DLD1 (cell line): Measurements from ENCODE around the gene MPHOSPH9.

Source experiments
- in situ Hi-C: cut with HindIII; loops from 2 replicates; pipeline ENCODE4 v1.10.0; 2017; ENCODE audit warnings: low sequenced_read_pairs

MPHOSPH9 gene, protein sequence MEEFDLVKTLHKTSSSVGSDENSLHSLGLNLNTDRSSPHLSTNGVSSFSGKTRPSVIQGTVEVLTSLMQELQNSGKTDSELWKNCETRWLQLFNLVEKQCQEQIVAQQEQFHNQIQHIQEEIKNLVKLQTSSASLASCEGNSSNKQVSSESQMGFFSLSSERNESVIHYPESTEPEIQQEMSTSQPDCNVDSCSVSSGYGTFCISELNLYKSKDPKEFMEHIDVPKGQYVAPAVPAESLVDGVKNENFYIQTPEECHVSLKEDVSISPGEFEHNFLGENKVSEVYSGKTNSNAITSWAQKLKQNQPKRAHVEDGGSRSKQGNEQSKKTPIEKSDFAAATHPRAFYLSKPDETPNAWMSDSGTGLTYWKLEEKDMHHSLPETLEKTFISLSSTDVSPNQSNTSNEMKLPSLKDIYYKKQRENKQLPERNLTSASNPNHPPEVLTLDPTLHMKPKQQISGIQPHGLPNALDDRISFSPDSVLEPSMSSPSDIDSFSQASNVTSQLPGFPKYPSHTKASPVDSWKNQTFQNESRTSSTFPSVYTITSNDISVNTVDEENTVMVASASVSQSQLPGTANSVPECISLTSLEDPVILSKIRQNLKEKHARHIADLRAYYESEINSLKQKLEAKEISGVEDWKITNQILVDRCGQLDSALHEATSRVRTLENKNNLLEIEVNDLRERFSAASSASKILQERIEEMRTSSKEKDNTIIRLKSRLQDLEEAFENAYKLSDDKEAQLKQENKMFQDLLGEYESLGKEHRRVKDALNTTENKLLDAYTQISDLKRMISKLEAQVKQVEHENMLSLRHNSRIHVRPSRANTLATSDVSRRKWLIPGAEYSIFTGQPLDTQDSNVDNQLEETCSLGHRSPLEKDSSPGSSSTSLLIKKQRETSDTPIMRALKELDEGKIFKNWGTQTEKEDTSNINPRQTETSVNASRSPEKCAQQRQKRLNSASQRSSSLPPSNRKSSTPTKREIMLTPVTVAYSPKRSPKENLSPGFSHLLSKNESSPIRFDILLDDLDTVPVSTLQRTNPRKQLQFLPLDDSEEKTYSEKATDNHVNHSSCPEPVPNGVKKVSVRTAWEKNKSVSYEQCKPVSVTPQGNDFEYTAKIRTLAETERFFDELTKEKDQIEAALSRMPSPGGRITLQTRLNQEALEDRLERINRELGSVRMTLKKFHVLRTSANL

DNA sequence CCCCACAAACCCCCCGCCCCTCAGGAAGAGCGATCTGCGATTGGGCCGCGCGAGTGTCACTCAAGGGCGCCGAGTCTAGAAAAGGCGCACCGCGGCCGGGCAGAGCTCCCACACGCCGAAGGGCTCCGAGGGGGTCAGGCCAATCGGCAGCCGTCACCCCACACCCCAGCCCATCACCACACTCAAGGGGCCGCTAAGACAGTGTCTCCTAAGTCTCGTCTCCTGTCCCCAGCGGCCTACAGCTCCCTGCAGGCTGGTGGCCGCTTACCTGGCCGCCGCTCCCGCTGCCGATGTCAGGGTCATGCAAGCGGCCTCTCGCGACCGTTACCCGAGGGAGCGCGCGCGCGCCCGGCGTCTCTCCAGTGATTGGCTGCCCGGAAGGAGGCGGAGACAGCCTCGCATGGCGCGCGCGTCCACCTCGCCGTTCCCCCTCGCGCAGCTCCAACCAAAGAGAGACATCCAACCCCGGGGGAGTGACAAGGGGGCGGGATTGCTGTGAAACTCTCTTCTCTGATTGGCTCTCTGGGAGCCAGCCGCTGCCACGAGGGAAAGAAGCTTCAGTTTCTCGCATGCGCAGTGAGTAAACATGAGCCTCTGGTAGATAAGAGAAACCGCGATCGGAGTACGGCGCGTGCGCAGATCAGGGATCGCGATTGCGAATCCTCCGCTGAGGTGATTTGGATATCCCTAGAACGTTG lies at the start of gene MPHOSPH9, which contains the start of gene MTRFR:
MPHOSPH9 (minus strand) TSS at position 335 of the 698 bp plus-strand sequence. CDS start 2,777 bp downstream, outside the sequence.
MTRFR (plus strand) TSS at position 630 of the 698 bp plus-strand sequence. CDS start 20,239 bp downstream, outside the sequence.
- in situ Hi-C loops, result no loop called here

DNA sequence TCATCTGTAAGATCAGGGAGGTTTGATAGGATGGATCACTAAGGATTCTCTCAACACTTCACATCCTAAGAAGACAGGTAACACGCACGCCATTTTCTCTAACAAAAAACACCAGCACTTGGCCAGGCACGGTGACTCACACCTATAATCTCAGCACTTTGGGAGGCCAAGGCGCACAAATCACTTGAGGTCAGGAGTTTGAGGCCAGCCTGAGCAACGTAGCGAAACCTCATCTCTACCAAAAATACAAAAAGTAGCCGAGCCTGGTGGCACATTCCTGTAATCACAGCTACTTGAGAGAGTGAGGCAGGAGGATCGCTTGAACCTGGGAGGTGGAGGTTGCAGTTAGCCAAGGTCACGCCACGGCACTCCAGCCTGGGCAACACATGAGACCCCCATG lies 49.2 kb upstream of the MPHOSPH9 start:
- in situ Hi-C loops, result no loop called here

DNA sequence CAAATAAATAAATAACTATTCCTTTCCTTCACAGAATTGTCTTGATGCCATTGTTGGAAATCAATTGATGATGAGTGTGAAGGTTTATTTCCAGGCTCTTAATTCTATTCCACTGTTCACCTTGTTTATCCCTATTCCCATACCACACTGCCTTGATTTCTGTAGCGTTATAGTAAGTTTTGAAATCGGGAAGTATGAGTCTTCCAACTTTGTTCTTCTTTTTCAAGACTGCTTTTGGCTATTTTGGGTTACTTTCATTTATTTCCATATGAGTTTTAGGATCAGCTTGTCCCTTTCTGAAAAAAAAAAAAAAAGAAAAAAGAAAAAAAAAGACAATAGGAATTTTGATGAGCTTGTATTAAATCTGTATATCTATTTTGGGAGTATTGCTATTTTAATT lies 48.0 kb upstream of the MPHOSPH9 start:
- in situ Hi-C loops, result no loop called here

DNA sequence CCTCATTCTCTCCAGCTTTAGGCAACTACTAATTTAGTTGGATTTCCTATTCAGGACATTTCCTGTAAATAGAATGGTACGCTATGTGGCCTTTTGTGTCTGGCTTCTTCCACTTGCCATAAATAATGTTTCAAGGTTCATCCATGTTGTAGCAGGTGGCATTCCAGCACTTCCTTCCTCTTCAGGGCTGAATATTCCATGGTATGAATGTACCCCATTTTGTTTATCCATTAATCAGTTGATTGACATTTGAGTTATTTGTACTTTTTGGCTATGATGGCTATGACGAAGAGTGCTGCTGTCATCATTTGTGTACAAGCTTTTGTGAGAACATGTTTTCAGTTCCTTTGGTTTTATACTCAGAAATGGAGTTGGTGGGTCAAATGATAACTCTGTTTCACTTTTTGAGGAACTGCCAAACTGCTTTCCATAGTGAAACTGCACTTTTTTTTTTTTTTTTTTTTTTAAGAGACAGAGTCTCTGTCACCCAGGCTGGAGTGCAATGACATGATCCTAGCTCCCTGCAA lies 45.2 kb upstream of the MPHOSPH9 start:
- in situ Hi-C loops, result no loop called here

DNA sequence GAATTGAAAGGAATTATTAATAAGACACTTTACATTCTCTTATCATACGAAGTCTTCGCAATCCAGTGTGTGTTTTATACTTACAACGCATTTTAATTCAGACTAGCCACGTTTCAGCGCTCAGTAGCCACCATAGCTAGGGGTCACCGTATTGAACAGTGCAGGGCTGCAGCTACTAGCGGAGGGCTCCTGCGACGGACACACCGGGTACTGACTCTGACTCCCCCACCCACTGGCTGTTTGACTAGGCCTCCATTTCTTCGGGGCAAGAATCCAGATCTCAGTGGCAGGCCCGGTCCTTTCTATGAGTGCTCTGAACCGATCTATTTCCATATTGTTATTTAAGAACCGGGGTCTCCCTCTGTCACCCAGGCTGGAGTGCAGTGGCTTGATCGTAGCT lies 40.2 kb upstream of the MPHOSPH9 start:
- in situ Hi-C loops, result no loop called here

DNA sequence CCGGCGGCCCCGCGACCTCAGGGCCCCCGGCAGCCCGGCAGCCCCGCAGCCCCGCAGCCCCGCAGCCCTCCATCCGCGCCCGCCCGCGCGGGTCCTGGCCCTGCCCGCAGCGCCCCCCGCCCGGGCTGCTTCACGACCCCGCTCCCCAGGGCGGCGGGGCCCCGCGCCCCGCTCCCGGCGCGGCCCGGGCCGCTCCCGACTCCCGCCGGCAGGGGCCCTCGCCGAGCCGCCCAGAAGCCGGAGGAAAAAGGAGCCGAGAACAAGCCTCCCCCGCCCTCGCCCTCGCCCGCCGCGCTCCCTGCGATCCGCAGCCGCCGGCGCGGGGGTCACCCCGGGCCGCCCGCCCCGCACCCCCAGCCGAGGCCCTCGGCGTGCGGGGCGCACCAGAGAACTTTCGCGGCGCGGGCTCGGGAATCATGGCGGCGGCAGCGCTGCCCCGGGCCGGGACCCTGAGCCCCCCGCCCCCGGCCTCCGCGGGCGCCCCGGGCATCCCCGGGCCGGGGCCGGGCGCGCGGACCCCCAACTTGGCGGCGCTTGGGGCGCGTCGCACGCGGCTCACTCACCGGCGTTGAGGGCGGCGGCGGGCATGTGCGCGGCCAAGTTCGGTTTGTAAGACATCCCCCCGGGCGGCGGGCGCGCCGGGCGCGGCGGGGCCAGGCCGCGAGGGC lies 38.2 kb upstream of the MPHOSPH9 start:
- in situ Hi-C loops, result no loop called here

DNA sequence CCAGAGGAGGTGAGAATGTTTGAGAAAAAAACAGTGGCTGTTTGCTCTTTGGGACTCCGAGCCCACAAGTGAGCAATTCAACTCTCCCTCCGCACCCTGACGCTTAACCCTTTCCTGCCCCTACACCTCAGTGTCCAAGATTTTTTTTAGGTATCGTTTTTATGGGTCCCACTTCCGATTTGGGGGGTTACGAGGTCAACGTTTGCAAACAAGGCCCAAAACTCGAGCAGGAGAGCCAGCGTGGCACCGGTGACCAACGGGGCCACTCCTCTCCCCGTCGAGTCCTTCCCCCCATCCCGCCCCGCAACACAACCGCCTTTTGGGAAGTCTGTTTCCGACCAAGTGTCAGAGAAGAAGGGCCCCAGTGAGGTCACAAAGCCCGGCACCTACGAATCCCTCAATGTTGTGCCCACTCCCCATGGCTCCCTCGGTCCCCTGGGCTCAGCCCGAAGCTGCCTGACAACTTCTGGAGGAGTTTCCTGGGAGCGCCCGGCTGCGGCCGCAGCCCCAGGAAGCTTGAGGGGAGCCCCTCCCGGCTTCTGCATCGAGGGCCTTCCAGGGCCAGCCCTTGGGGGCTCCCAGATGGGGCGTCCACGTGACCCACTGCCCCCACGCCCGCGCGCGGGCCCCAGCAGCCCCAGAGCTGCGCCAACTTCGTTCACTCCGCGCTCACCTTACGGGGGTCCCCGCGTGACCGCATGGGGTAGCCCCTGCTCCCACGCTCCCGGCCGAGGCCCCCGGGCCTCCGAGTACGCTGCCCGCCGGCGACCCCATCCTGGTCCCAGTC lies 37.5 kb upstream of the MPHOSPH9 start:
- in situ Hi-C loops, result no loop called here

DNA sequence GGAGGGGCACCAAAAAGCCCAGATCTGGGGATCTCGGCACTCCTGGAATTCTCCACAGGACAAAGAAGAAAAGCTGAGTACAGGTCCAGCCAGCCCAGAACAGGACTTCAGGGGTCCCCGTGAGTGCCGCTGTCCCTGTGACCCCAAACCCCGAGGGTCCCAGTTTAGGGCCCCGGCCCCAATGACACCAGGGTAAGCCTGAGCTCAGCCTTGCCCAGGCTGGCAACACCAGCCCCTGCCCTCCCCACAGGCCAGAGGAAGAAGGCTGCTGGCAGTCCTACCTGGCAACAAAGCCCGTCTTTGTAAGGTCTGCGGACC lies 36.9 kb upstream of the MPHOSPH9 start:
- in situ Hi-C loops, result no loop called here

DNA sequence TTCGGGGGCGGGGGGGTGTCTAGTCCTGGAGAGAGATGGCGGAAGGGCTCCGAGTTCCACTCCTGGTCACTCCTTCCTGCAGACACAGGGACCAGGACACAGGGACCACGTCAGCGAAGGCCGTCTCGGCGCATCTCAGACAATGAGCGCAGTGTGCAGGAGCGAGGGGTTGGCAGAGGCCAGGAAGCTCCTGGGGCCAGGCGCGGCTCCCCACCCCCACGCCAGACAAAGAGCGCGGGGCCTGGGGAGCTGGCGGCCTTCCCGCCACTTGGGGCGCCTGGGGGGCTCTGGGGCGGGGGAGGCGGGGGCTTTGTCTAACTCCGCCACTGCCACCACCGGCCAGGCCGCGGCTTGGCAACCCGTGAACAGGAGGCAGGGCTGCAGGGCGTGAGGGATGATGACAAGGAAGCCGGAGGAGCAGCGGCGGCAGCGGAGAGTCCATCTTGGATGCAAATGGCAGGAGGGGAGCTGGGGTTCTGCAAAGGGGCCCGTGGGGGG lies 36.5 kb upstream of the MPHOSPH9 start:
- in situ Hi-C loops, result no loop called here

DNA sequence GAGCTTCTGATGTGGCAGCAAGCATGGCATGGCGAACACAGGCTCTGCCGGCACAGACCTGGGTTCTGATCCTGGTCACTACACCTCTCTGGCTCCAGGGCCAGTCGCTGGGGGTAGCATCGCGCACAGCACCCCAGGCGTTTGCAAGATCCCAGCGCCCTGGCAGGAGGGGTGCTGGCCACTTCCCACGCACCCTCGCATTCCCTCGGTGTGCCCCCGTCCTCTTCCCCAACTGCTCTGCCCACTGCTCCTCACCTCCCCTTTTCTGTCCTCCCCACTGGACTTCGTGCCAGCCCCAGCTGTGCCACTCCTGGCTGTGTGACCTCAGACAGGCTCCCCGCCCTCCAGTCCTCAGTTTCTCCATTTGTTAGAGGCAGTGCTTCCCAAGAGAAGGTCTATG lies 35.9 kb upstream of the MPHOSPH9 start:
- in situ Hi-C loops, result no loop called here

DNA sequence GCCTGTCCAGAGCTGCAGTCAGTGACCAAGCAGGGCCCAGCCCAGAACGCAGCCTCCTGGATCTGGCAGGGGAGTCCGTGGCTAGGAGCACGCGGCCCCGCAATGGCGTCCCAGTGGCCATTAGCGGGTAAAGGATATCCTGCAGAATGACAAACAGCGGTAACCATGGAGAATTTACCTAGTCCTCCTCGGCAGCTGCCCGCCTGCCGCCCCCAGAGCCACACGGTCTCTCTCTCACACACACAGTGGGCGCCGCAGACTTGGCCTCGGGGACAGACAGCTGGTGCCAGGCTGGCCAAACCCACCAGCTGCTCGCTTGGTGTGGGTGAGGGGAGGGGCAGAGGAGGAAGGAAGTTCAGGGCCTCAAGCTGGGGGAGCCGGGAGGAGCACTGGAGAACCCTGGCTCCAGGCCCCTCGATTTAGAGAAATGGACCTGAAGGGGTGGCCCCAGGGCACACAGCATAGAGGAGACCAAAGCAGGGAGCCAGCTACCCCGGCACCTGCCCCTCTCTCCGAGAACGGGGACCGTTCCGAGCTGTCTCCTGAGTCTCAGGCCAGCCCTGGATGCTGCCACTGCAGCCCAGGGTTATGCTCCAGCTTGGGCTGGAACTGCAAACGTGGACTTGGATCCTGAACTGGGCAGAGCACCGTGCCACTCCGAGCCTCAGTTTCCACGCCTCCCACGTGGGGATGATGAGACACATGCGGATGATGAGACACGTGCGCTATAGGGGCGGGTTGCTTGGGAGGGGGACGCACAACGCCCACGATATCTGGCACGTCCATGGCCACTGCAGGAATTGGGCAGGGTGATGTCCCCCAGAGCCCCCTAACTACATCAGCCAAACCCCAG lies 35.3 kb upstream of the MPHOSPH9 start:
- in situ Hi-C loops, result no loop called here

DNA sequence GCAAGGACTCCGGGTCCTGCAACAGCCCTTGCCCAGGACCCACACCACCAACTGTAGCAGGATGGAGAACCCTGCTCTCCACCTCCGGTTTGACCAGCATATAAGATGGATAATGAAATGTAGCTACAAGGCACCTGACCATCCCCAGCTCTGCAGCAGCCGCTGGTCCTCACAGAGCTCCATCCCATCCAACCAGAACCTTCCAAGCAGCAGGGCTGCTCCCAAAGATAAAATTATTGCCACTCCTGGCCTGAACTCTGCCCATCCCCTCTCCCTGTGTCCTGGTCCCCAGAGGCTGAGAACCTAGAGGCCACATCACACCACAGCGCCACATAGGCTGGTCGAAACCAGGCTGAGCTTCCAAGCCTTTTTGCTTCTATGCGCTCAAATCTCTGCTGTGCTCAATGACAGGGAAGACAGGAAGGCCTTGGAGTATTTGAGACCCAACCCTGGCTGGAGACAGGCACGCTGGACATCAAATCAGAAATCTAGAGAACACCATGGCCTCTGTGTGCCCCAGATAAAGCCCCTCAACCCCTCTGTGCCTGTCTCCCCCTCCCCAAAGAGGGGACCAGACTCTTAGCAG lies 34.5 kb upstream of the MPHOSPH9 start:
- in situ Hi-C loops, result no loop called here

DNA sequence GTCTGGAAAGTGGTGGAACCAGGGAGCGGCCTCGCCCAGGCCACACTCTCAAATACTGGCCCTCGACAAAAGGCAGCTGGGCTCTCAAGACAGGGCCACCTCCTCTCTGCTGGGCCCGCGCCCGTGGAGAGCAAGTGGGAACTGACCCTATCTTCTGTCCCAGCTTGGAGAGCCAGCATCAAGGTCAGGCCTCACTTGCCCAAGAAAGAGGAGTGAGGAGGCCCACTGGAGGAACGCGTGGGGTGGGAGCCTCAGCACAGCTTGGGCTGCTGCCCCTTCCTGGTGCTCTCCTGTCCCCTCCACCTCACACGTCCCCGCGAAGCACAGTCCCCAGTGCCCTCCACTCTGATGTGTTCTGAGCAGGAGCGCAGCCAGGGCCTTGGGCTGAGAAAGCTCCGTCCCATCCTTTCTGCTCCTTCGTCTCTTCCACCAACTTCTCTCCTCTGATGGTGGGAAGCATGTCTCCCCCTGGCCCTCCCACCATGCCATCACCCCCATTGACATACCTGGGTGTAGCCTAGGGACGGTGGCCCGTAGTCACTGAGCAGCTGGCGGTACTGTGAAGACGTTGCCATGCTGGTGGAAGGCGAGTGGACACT lies 33.8 kb upstream of the MPHOSPH9 start:
- in situ Hi-C loops, result no loop called here

DNA sequence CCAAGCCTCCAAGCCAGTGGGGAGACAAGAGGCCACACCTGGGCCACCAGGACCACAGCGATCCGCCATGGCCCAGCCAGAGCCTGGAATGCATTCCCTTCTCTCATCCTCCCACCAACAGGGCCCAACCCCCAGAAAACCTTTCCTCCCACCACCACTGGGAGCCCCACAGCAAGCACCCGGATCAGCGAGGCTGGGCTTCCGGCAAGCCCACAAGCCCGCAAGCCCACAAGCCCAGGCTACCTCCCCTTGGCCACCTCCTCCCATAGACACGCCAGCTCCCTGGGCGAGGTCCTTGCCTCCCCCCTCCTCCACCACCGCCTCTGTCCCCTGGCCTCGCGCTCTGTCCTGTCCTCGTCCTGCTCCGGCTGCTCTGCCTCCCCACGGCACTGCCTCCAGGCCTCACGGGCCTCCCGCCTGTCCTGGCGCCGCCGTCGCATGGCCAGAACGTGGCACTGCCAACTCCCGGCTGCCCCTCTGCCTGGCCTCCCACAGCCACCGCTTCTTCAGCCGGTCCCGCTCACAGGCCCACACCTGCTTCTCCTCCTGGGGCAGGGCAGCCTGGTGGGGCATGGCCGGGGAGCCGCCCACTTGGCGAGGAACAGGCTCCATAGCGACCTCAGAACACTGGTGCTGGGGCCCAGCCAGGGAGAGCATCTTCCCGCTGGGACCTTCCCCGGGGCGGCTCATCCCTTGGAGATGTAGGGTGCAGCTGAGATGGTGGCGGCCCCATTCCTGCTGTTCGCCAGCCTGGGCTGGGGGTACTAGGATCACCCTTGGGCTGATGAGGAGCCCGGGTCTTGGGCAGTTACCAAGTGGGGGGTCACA lies 33.1 kb upstream of the MPHOSPH9 start:
- in situ Hi-C loops, result no loop called here

DNA sequence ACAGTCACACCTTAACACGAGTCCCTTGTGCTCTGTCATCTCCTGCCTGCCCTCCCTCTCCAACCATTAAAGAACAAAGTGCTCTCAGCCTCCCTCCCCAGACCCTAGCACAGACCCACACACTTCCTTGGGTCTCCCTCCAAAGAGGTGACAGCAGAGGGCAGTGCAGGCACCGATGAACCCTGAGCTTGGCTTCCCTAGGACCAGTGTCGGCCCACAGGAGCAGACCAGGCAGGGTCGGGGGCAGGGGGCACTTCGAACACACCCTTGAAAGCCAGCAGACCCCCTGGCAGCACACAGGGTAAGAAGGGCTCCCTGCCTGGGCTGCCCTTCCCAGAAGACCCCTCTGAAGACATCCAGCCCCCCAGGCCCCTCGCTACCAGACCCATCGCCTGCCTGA lies 31.7 kb upstream of the MPHOSPH9 start:
- in situ Hi-C loops, result no loop called here

DNA sequence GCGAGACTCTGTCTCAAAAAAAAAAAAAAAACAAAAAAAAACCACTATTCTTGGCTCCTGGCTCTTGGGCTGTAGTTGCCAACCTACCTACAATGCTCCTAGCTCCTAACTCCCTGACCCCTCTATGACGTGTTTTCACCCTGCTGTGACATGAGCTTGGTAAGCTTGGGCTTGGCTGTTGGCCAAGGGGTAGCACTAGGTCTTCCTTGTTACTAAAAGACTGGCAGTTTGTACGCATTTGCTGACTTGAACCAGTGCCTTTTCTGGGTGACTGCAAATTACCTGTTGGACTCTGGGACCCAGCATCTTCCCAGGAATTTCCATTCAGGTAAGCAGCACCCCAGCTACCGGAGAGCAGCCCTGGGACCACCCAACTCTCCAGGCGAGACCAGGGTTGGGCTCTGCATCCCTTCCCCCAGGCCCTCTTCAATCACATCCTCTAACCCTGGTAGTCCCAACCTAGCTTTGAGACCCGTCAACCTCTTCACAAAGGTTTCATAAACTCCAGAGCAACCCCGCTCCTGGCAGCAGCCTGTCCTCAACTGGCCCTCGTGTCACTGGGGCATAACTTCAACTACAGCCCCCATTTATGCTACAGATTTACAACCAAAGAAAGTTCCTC lies 30.4 kb upstream of the MPHOSPH9 start:
- in situ Hi-C loops, result no loop called here
